Skin epidermis (tissue), 12 donors: ENCODE results near the gene PCDH12.

ENCODE experiments used
- H3K27ac ChIP-seq, 21 experiments: fragments of 200-600 bp; sonication (generic) in 11 of 21; one replicate each; pipeline ENCODE4 v1.5.0; 2020; ENCODE audit warnings: mild to moderate bottlenecking in 3 of 21, inconsistent platforms in 2 of 21, moderate library complexity in 2 of 21
- H3K4me3 ChIP-seq, 7 experiments: fragments of 200-600 bp; sonication (generic) in 2 of 7; one replicate each; pipeline ENCODE4 v1.5.0; 2020; ENCODE audit warnings: inconsistent platforms in 2 of 7, mild to moderate bottlenecking in 2 of 7, moderate library complexity in 1 of 7

Gene PCDH12

GRCh38 chr5:141915881-141916336 is 42.1 kb downstream of the PCDH12 start:
- no peak overlapping the region for H3K27ac ChIP-seq
- no peak overlapping the region for H3K4me3 ChIP-seq

- no peak overlapping the region for H3K27ac ChIP-seq
- no peak overlapping the region for H3K4me3 ChIP-seq
These were observed 43.2 kb downstream of the PCDH12 start for GRCh38 chr5:141914797-141915196.

DNA sequence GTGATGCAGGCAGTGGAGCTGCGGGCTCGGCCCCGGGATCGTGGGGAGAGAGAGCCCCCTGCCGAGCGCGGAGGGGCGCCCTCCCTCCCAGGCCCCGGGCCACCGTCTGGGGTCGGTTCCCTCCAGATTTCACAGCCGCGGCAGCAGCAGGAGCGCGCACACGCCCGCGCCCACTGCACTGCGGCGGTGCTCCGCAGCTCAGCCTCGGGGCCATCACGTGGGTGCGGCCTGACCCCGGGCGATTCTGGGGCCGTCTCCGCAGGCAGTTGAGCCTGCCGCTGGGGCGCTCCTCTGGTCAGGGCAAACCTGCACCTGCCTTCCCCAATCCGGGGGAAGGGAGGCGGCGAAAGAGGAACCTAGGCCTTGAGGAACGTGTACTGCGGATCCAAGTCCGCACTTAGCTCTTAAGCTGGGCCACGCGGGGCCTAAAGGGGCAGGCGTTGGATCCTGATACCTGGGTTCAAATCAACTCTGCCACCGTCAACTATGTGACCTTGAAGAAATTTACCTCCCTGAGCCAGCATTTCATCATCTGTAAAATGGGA is 43.7 kb downstream of the PCDH12 start:
- H3K4me3 ChIP-seq: peak overlapping the region in 6 of 7 experiments; percentile 2 to 35 (median 8)
- peak overlapping the region in 1 of 21 experiments; percentile 26 for H3K27ac ChIP-seq

DNA sequence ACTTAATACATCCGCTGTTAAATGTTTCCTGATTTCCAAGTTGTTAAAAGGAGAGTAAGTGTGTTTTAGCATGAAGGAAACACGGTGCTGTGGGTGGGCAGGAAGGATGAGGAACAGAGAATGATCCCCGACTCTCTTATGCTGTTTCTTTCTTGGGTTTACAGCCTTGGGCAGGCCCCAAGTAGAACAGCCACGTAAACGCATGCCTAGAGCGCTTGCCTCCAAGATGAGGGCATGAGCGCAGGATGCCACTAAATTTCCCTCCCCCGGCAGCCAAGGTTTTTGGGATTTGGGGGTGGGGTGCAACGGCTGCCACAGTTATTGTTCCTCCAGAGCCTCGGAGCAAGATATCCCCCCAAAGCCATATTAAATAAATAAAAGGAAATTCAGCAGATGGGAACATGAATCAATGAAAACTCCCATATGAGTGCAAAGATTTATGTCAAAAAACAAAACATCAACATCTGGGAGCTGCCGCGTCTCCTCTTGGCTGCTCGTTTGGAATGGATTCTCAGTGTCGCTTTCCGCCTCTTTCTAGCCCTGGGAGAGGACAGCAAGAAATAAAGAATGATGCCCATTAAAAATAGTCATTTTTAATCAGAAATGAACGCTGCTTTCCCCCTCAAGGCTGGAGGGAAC is 44.3 kb downstream of the PCDH12 start:
- Histone ChIP-seq H3K27ac (peak overlapping the region in 1 of 21 experiments; percentile 26), H3K4me3 (peak overlapping the region in 6 of 7 experiments; percentile 2 to 35 (median 8))

DNA sequence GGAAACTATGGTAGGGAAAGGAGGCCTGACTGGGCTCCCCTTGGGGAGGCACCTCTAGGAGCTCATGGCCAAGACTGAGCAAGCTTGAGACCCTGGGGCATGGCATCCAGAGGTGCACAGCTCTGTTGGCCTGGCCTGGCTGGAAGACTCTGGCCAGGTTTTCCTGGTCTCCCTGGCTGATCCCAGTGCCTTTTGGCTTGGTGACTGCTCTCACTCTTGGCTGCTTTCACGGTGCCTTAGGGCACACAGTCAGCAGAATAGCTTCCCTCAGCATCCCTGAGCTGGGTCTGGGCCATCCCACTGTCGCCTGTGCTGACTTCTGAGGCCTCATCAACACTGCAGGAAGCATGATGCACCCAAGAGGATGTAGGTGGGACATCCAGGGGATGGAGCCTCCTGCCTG is 47.7 kb downstream of the PCDH12 start:
- Histone ChIP-seq H3K27ac (no peak overlapping the region), H3K4me3 (no peak overlapping the region)

- no peak overlapping the region for H3K27ac ChIP-seq
- no peak overlapping the region for H3K4me3 ChIP-seq
These were observed 48.8 kb downstream of the PCDH12 start for GRCh38 chr5:141909212-141909611.

DNA sequence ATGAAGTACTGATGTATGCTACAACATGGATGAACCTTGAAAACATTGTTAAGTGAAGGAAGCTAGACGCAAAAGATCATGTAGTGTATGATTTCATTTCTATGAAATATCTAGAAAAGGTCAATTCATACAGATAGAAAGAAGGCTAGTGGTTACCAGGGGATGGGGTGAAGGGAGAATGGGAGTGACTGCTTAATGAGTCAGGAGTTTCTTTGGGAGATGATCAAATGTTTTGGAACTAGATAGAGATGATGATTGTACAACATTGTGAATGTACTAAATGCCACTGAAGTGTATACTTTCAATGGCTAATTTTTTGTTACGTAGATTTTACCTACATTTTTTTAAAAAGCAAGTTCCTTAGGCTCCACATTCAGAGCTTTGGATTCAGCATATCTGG is 49.2 kb downstream of the PCDH12 start:
- H3K4me3 ChIP-seq: no peak overlapping the region
- no peak overlapping the region for H3K27ac ChIP-seq

- H3K27ac ChIP-seq: no peak overlapping the region
- H3K4me3 ChIP-seq: no peak overlapping the region
These were observed 51.0 kb downstream of the PCDH12 start for GRCh38 chr5:141906972-141907371.

- no peak overlapping the region for H3K4me3 ChIP-seq
- H3K27ac ChIP-seq: no peak overlapping the region
These were observed 51.5 kb downstream of the PCDH12 start for GRCh38 chr5:141906517-141906916.

DNA sequence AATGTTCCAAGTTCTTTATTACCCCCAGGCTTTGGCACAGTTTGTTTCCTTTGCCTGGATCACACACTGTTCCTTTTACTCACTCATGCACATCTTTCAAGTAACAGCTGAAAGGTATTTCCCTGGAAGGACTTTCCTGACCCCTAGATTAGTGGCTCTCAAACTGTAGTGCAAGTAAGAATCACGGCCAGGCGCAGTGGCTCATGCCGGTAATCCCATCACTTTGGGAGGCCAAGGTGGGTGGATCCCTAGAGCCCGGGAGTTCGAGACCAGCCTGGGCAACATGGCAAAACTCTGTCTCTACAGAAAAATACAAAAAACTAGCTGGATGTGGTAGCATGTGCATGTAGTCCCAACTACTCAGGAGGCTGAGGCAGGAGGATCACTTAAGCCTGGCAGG is 53.5 kb downstream of the PCDH12 start:
- H3K4me3 ChIP-seq: no peak overlapping the region
- no peak overlapping the region for H3K27ac ChIP-seq

DNA sequence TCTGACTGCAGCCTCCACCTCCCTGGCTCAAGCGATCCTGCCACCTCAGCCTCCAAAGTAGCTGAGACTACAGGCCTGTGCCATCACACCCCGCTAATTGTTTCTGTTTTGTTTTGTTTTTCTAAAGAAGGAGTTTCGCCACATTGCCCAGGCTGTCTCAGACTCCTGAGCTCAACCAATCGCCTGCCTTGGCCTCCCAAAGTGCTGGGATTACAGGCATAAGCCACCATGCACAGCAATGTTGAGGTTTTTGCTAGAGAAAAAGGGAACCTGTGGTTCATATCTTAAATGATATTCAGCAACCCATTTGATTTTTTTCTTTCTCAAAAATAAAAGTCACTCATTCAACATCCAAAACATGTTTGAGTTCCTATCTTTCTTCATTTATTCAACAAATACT is 54.7 kb downstream of the PCDH12 start:
- Histone ChIP-seq H3K4me3 (no peak overlapping the region), H3K27ac (no peak overlapping the region)

GRCh38 chr5:141902015-141902814 is 55.8 kb downstream of the PCDH12 start:
- Histone ChIP-seq H3K4me3 (no peak overlapping the region), H3K27ac (no peak overlapping the region)

- H3K4me3 ChIP-seq: no peak overlapping the region
- no peak overlapping the region for H3K27ac ChIP-seq
These were observed 59.5 kb downstream of the PCDH12 start for GRCh38 chr5:141898448-141899049.

DNA sequence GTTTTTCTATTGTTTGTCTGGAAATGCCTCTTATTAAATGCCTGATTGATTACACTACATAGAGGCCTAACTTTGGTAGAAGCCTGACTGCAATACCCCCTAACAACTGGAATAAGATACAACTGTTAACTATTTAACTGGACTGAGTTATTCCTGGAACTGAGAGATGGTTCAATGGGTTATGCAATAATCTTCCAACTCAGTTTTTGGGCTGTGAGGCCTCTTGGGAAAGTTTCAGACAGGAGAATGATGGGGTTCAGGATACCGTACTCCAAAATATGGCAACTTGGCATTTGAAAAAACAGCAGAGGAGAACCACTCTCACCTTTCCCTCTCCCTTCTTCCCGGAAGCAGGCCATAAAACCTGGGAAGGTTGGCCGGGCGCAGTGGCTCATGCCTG is 60.6 kb downstream of the PCDH12 start:
- Histone ChIP-seq H3K4me3 (no peak overlapping the region), H3K27ac (no peak overlapping the region)
